HepG2 (cell line): ENCODE results near the gene LUC7L. TPM values are rescaled to one million over a fixed set of nuclear protein-coding genes. Genes with fewer than 3 reads are reported as not detected.

Experiments used
- CEBPZ ChIP-seq: IDR thresholded peaks from 2 replicates; pipeline ENCODE4 v1.6.1; 2012; ENCODE audit warnings: low read length, improper control_type of control experiment
- GPN1 ChIP-seq: sonication (generic); formaldehyde crosslinking; IDR thresholded peaks from 2 replicates; pipeline ENCODE4 v1.5.1; 2020; ENCODE audit warnings: missing genetic modification reagents, borderline replicate concordance
- JUNB ChIP-seq: sonication (generic); formaldehyde crosslinking; IDR thresholded peaks from 2 replicates; pipeline ENCODE4 v1.8.0; 2022; ENCODE audit warnings: missing genetic modification reagents, mild to moderate bottlenecking, borderline replicate concordance
- MXD3 ChIP-seq: IDR thresholded peaks from 2 replicates; pipeline ENCODE4 v1.6.1; 2016; ENCODE audit warnings: mild to moderate bottlenecking, missing biosample characterization, missing genetic modification reagents
- NRL ChIP-seq: sonication (generic); formaldehyde crosslinking; IDR thresholded peaks from 2 replicates; pipeline ENCODE4 v1.5.0; 2020; ENCODE audit warnings: missing genetic modification reagents, mild to moderate bottlenecking, moderate library complexity, borderline replicate concordance
- SOX6 ChIP-seq, 2 experiments: fragments of 450-650 bp in 1 of 2; sonication (generic) in 1 of 2; formaldehyde crosslinking in 1 of 2; IDR thresholded peaks; 2 replicates each; pipeline versions ENCODE4 v1.4.0 to v1.6.1; 2017 to 2020; ENCODE audit warnings: antibody characterized with exemption in 1 of 2, mild to moderate bottlenecking in 1 of 2, missing genetic modification reagents in 1 of 2
- THRA ChIP-seq: sonication (generic); formaldehyde crosslinking; IDR thresholded peaks from 2 replicates; pipeline ENCODE4 v1.4.0; 2020; ENCODE audit warnings: missing genetic modification reagents, borderline replicate concordance
- U2AF2 ChIP-seq: fragments of 200-400 bp; formaldehyde crosslinking; IDR thresholded peaks from 2 replicates; pipeline ENCODE4 v1.6.1; 2017; ENCODE audit warnings: low read depth, mild to moderate bottlenecking, low read length
- XRCC5 ChIP-seq: fragments of 200-400 bp; formaldehyde crosslinking; optimal IDR thresholded peaks from 2 replicates; pipeline ENCODE3; 2017; ENCODE audit warnings: mild to moderate bottlenecking, low read length
- ZBTB4 ChIP-seq: sonication (generic); formaldehyde crosslinking; IDR thresholded peaks from 2 replicates; pipeline ENCODE4 v1.4.0; 2020; ENCODE audit warnings: missing genetic modification reagents, mild to moderate bottlenecking, borderline replicate concordance
- ZNF276 ChIP-seq: sonication (generic); formaldehyde crosslinking; IDR thresholded peaks from 2 replicates; pipeline ENCODE4 v1.4.0; 2020; ENCODE audit warnings: mild to moderate bottlenecking, low read depth, missing genetic modification reagents
- ZNF331 ChIP-seq: sonication (generic); formaldehyde crosslinking; IDR thresholded peaks from 2 replicates; pipeline ENCODE4 v1.4.0; 2020; ENCODE audit warnings: missing genetic modification reagents
- ZNF547 ChIP-seq: sonication (generic); formaldehyde crosslinking; IDR thresholded peaks from 2 replicates; pipeline ENCODE4 v1.5.1; 2020; ENCODE audit warnings: mild to moderate bottlenecking, missing genetic modification reagents
- ZNF572 ChIP-seq: sonication (generic); formaldehyde crosslinking; IDR thresholded peaks from 2 replicates; pipeline ENCODE4 v1.5.1; 2020; ENCODE audit warnings: mild to moderate bottlenecking, missing genetic modification reagents
- ZNF703 ChIP-seq: sonication (generic); formaldehyde crosslinking; IDR thresholded peaks from 2 replicates; pipeline ENCODE4 v1.5.1; 2020; ENCODE audit warnings: missing genetic modification reagents, mild to moderate bottlenecking, moderate library complexity, borderline replicate concordance
- ZNF883 ChIP-seq: sonication (generic); formaldehyde crosslinking; IDR thresholded peaks from 2 replicates; pipeline ENCODE4 v1.5.1; 2020; ENCODE audit warnings: mild to moderate bottlenecking, missing genetic modification reagents; ENCODE audit errors: not compliant biosample characterization
- ZZZ3 ChIP-seq: sonication (generic); formaldehyde crosslinking; IDR thresholded peaks from 2 replicates; pipeline ENCODE4 v1.4.0; 2020; ENCODE audit warnings: missing genetic modification reagents, mild to moderate bottlenecking, borderline replicate concordance
- polyA plus RNA-seq, 8 experiments: library from polyadenylated mRNA; depleted of rRNA in 3 of 8; stranded (reverse) in 7 of 8; unstranded in 1 of 8; fragments of >200 nt; fragmentation: Illumina TruSeq in 4 of 8; extraction: Trizol in 4 of 8; gene quantifications; 2 replicates each; pipeline versions ENCODE4 v1.2.1 to v1.2.3, GENCODE V29; 2011 to 2016; ENCODE audit warnings: low read depth in 4 of 8, missing spikeins in 1 of 8, mixed read lengths in 1 of 8; ENCODE audit not compliant: insufficient read depth in 1 of 8
- total RNA-seq, 5 experiments: library from RNA; depleted of rRNA; stranded (reverse); fragments of >200 nt; fragmentation: Illumina TruSeq; extraction: Trizol; gene quantifications; 2 replicates each; pipeline ENCODE4 v1.2.3, GENCODE V29; 2016; ENCODE audit warnings: low read depth in 1 of 5

LUC7L gene
- total and polyA plus RNA-seq, 2 of the 13 experiments (the other 11 are each of a cell fraction or from before 2014, with no cell fraction given) = 48.7 to 56.9 TPM

- TF ChIP-seq ZBTB4 (CRISPR knock-in tag) = no peak
- TF ChIP-seq XRCC5 = no peak
- peak; percentile 55; the same call in 1 of the 2 replicates for TF ChIP-seq JUNB (CRISPR knock-in tag)
- no peak for TF ChIP-seq SOX6 (IDR thresholded peaks at IDR 0.05)
- TF ChIP-seq SOX6 (CRISPR knock-in tag; IDR thresholded peaks at IDR 0.05) = no peak; the same call in 1 of the 2 replicates
- peak; percentile 4; the same call in 1 of the 2 replicates for TF ChIP-seq THRA (CRISPR knock-in tag)
- TF ChIP-seq GPN1 = no peak
- TF ChIP-seq NRL = peak; percentile 28; the same call in 1 of the 2 replicates
- no peak for TF ChIP-seq ZNF703
- no peak for TF ChIP-seq ZNF331
- peak; percentile 36; the same call in 1 of the 2 replicates for TF ChIP-seq ZNF547 (CRISPR knock-in tag)
- TF ChIP-seq CEBPZ = no peak
- TF ChIP-seq MXD3 (CRISPR knock-in tag) = no peak; the same call in 1 of the 2 replicates
- TF ChIP-seq ZNF883 (CRISPR knock-in tag) = peak; percentile 26
- TF ChIP-seq ZNF276 (CRISPR knock-in tag) = no peak
- TF ChIP-seq ZNF572 (CRISPR knock-in tag) = peak; percentile 63; the same call in 1 of the 2 replicates
- no peak for TF ChIP-seq ZZZ3 (CRISPR knock-in tag)
- TF ChIP-seq U2AF2 = 0 out of 2 replicates have a peak, but pooled peaks have one; percentile 22
Observed at GRCh38 chr16:234468-235305, 5.4 kb upstream of the LUC7L start, which contains the start of gene FAM234A (continued).
